Stimulated activated CD4-positive, alpha-beta T cell treated with anti-CD3 and anti-CD28 coated beads, Interleukin-4, amount 100 ng/mL, for 24 hours (primary cell): ENCODE data around the gene HOXA5.

Experiments
- DNase-seq: peaks from one replicate; pipeline ENCODE4 v3.0.0-alpha.2; 2020

The HOXA5 gene

GRCh38 chr7:27104341-27105058 lies 39.0 kb downstream of the HOXA5 start:
- DNase-seq, result no peak

- no peak for DNase-seq
Measured at GRCh38 chr7:27103489-27104226, 39.8 kb downstream of the HOXA5 start.

GRCh38 chr7:27102581-27103442 lies 40.7 kb downstream of the HOXA5 start, which contains the start of gene HOXA2:
Gene HOXA2 (minus strand): TSS chr7:27102683. CDS start chr7:27102500, 183 bp downstream.
- DNase-seq, result no peak

GRCh38 chr7:27101957-27102580 lies 41.4 kb downstream of the HOXA5 start:
- DNase-seq, result no peak

GRCh38 chr7:27101171-27101956 lies 42.1 kb downstream of the HOXA5 start:
- DNase-seq, result no peak

- no peak for DNase-seq
Measured at GRCh38 chr7:27100694-27101170, 42.7 kb downstream of the HOXA5 start.

GRCh38 chr7:27099453-27100370 lies 43.8 kb downstream of the HOXA5 start:
- no peak for DNase-seq

GRCh38 chr7:27098578-27099451 lies 44.7 kb downstream of the HOXA5 start:
- DNase-seq, result no peak

GRCh38 chr7:27097686-27098577 lies 45.5 kb downstream of the HOXA5 start:
- DNase-seq, result no peak

GRCh38 chr7:27096768-27097514 lies 46.5 kb downstream of the HOXA5 start:
- DNase-seq, result no peak

GRCh38 chr7:27095897-27096767 lies 47.3 kb downstream of the HOXA5 start, which contains the start of gene HOXA1:
Gene HOXA1 (minus strand): TSS chr7:27096000. CDS start chr7:27095912, 88 bp downstream.
- DNase-seq, result peak; percentile 73

- no peak for DNase-seq
Measured at GRCh38 chr7:27095050-27095896, 48.2 kb downstream of the HOXA5 start.

- DNase-seq, result no peak
Measured at GRCh38 chr7:27094304-27095049, 49.0 kb downstream of the HOXA5 start.

- DNase-seq, result no peak
Measured at GRCh38 chr7:27093184-27093895, 50.1 kb downstream of the HOXA5 start.
